ENCODE data around the gene IL13. TPM values are rescaled to one million over a fixed set of nuclear protein-coding genes. Genes with fewer than 3 reads are reported as not detected.

Gene IL13
- polyA plus RNA-seq, 1 donor from 2014 or later = 0.25 TPM

DNA sequence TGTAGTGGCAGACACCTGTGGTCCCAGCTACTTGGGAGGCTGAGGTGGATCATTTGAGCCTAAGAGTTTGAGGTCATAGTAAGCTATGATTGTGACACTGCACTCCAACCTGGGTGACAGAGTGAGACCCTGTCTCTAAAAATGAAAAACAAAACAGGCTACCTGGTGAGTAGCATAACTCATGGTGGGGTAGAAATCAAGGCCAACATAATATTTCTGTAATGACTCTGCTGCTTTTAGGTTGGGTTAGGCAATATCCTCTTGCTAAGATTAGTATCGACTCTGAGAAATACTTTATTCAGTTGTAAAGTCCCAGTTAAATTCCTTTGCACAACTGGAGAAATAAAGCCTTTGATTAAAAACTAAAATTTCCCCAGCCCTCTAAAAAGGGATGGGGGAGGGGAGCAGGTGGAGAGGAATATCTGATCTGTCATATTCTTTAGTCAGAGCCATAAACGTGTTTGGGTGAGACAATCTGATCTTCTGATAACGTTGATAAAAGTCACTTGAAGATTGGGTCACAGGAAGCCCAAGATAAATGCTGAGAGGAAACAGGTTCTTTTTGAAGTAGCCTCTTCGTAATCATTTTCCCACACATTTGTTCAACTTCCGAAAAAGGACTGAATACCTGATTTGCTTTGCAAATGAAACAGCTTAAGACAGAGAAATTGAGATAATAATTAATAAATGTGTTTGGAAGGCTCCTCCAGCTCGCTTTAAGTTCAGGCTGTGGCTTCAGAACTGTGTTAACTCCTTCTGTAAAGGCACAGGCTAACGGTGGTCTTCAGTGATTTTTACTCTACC lies 30.8 kb downstream of the IL13 start:
- Histone ChIP-seq H3K4me2 (ENCODE audit: low read length) (no peak overlapping the region), H3K79me2 (replicated peaks; ENCODE audit: insufficient read depth, low read length) (no peaks in the 10 kb centered on the region), H3K27ac (ENCODE audit: low read length) (no peak overlapping the region), H3F3A (ENCODE audit: insufficient read depth, low read length, poor library complexity, severe bottlenecking) (no peaks in the 10 kb centered on the region), H3K4me3 (ENCODE audit: low read length) (no peak overlapping the region), H3K27me3 (ENCODE audit: insufficient read depth, low read depth, low read length) (no peaks in the 10 kb centered on the region), H3K9me2 (ENCODE audit: insufficient read depth, low read length) (no peaks in the 10 kb centered on the region), H2AFZ (ENCODE audit: low read depth, low read length) (no peak overlapping the region), H3K9ac (ENCODE audit: low read length) (no peak overlapping the region), H4K20me1 (ENCODE audit: insufficient read depth) (no peaks in the 10 kb centered on the region), H3K9me3 (ENCODE audit: low read length) (no peaks in the 10 kb centered on the region), H3K36me3 (ENCODE audit: insufficient read depth, low read length) (no peaks in the 10 kb centered on the region)
- TF ChIP-seq EZH2 (IDR thresholded peaks at IDR 0.05; ENCODE audit: borderline replicate concordance, insufficient read depth, low read length, poor library complexity, severe bottlenecking) (no peak), POLR2AphosphoS5 (IDR thresholded peaks at IDR 0.05) (no peak), EP300 (conservative IDR thresholded peaks at IDR 0.05; ENCODE audit: poor library complexity, severe bottlenecking) (no peak), MXI1 (conservative IDR thresholded peaks at IDR 0.05; ENCODE audit: poor library complexity, severe bottlenecking) (no peak), RAD21 (conservative IDR thresholded peaks at IDR 0.05) (no peak), SMC3 (conservative IDR thresholded peaks at IDR 0.05; ENCODE audit: poor library complexity) (no peak)
- TF ChIP-seq, protein P1, sequence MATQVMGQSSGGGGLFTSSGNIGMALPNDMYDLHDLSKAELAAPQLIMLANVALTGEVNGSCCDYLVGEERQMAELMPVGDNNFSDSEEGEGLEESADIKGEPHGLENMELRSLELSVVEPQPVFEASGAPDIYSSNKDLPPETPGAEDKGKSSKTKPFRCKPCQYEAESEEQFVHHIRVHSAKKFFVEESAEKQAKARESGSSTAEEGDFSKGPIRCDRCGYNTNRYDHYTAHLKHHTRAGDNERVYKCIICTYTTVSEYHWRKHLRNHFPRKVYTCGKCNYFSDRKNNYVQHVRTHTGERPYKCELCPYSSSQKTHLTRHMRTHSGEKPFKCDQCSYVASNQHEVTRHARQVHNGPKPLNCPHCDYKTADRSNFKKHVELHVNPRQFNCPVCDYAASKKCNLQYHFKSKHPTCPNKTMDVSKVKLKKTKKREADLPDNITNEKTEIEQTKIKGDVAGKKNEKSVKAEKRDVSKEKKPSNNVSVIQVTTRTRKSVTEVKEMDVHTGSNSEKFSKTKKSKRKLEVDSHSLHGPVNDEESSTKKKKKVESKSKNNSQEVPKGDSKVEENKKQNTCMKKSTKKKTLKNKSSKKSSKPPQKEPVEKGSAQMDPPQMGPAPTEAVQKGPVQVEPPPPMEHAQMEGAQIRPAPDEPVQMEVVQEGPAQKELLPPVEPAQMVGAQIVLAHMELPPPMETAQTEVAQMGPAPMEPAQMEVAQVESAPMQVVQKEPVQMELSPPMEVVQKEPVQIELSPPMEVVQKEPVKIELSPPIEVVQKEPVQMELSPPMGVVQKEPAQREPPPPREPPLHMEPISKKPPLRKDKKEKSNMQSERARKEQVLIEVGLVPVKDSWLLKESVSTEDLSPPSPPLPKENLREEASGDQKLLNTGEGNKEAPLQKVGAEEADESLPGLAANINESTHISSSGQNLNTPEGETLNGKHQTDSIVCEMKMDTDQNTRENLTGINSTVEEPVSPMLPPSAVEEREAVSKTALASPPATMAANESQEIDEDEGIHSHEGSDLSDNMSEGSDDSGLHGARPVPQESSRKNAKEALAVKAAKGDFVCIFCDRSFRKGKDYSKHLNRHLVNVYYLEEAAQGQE (IDR thresholded peaks at IDR 0.05; ENCODE audit: borderline replicate concordance) = no peak

DNA sequence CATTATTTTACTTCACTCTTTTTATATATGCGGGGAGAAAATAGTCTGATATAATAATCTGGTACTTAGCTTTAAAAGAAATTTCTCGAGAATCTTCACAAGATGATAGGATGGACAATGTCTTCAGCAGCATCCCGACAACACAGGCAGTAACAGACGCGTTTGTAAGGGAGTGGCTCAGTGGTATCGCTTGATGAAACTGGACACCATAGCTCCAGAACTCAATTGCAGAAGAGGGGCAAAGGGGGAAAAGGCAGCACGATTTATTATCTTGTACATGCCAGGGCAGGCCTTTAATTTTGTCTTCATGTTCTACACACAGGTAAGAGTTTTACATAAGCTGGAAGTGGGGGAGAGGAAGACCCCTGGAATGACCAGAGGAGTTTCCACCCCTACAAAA lies 31.5 kb downstream of the IL13 start:
- Histone ChIP-seq H2AFZ (ENCODE audit: low read depth, low read length) (no peak overlapping the region), H3F3A (ENCODE audit: insufficient read depth, low read length, poor library complexity, severe bottlenecking) (no peaks in the 10 kb centered on the region), H3K9ac (ENCODE audit: low read length) (no peak overlapping the region), H3K27me3 (ENCODE audit: insufficient read depth, low read depth, low read length) (no peaks in the 10 kb centered on the region), H3K4me2 (ENCODE audit: low read length) (no peak overlapping the region), H3K4me3 (ENCODE audit: low read length) (no peak overlapping the region), H4K20me1 (ENCODE audit: insufficient read depth) (no peaks in the 10 kb centered on the region), H3K9me3 (ENCODE audit: low read length) (no peaks in the 10 kb centered on the region), H3K36me3 (ENCODE audit: insufficient read depth, low read length) (no peaks in the 10 kb centered on the region), H3K27ac (ENCODE audit: low read length) (no peak overlapping the region), H3K79me2 (replicated peaks; ENCODE audit: insufficient read depth, low read length) (no peaks in the 10 kb centered on the region), H3K9me2 (ENCODE audit: insufficient read depth, low read length) (no peaks in the 10 kb centered on the region)
- TF ChIP-seq EZH2 (IDR thresholded peaks at IDR 0.05; ENCODE audit: borderline replicate concordance, insufficient read depth, low read length, poor library complexity, severe bottlenecking) = no peak
- TF ChIP-seq EP300 (conservative IDR thresholded peaks at IDR 0.05; ENCODE audit: poor library complexity, severe bottlenecking) = no peak
- TF ChIP-seq, protein P2, sequence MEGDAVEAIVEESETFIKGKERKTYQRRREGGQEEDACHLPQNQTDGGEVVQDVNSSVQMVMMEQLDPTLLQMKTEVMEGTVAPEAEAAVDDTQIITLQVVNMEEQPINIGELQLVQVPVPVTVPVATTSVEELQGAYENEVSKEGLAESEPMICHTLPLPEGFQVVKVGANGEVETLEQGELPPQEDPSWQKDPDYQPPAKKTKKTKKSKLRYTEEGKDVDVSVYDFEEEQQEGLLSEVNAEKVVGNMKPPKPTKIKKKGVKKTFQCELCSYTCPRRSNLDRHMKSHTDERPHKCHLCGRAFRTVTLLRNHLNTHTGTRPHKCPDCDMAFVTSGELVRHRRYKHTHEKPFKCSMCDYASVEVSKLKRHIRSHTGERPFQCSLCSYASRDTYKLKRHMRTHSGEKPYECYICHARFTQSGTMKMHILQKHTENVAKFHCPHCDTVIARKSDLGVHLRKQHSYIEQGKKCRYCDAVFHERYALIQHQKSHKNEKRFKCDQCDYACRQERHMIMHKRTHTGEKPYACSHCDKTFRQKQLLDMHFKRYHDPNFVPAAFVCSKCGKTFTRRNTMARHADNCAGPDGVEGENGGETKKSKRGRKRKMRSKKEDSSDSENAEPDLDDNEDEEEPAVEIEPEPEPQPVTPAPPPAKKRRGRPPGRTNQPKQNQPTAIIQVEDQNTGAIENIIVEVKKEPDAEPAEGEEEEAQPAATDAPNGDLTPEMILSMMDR (IDR thresholded peaks at IDR 0.05; ENCODE audit: poor library complexity, severe bottlenecking) = no peak
- no peak for TF ChIP-seq MXI1 (conservative IDR thresholded peaks at IDR 0.05; ENCODE audit: poor library complexity, severe bottlenecking)
- TF ChIP-seq TAF1 (IDR thresholded peaks at IDR 0.05; ENCODE audit: low read depth) = no peak
- no peak for TF ChIP-seq POLR2AphosphoS5 (IDR thresholded peaks at IDR 0.05)
- no peak for TF ChIP-seq SMC3 (conservative IDR thresholded peaks at IDR 0.05; ENCODE audit: poor library complexity)
- TF ChIP-seq, protein P1 (IDR thresholded peaks at IDR 0.05; ENCODE audit: borderline replicate concordance) = no peak
- TF ChIP-seq RAD21 (conservative IDR thresholded peaks at IDR 0.05) = no peak

All from neural cell (in vitro differentiated cells).